ENCODE data around the gene ADAMTS13.

- TF ChIP-seq CTCF (IDR thresholded peaks at IDR 0.05; ENCODE audit: low read length) (no peak), EZH2 (IDR thresholded peaks at IDR 0.05; ENCODE audit: borderline replicate concordance, low read length) (no peak)
Observed at GRCh38 chr9:133461975-133462374, 39.8 kb downstream of the ADAMTS13 start.
